Right forelimb (tissue), 1 donor: ENCODE measurements around the gene NDEL1.

Source experiments
- DNase-seq: peaks from one replicate; pipeline ENCODE4 v3.0.0-alpha.2; 2018

NDEL1 gene

DNA sequence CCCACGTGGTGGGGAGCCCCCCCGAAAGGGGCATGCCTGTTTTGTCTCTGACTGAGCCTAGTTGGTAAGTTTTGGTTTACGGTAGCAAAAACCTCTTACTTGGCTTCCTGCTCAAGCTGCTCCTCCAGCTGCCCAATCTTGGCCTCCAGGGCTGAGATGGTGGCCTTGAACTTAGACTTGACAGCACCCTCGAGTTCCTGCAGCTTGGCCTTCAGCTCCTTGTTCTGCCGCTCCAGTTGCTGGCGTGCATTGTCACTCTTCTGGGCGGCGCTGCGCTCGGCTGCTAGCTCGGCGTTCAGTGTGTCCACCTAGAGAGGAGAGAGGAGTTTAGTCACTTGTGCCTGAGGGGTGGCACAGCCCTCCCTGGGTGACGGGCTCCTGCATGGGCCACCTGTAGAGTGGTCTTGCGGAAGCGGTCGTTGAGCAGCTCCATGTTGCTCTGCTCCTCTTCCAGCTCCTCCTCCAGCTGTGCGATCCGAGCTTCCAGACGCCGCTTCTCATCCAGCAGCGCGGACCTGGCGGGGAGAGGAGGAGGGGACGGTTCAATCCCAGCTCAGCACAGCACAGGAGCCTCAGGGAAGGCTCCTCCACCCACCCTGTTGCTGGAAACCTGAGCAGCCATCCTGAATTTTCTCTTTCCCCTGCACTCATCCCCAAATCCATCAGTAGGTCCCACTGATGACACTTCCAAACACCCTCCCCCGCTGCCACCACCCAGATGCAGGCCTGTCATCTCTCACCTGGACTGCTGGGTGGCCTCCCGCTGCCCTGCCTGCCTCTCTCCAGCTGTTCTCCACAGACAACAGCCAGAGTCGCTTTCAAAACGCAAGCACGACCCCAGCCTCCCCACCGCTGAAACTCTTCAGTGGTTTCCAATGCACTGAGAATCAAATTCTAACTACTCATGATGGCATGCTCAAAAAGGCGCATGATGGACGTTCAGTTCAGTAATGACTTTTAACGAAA is 44.6 kb downstream of the NDEL1 start:
- no peak for DNase-seq

DNA sequence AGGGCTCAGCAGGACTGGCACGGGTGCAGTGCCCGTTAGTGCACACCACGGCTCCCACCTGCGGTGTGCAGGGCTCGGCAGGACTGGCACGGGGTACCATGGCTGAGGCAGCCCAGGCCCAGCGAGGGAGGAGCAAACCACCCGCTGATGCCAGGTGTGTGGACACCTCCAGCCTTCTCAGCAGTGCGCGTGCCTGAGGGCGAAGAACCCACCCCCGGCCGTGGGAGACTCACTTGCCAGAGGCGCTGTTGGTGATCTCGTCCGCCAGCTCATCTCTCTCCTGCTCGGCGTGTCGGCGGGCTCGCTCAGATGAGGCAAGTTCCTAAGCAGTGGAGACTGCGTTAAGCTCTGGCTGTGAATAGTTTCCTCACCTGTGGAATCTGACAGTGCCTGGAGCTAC is 45.4 kb downstream of the NDEL1 start:
- no peak for DNase-seq

GRCh38 chr17:8481703-8482102 is 46.0 kb downstream of the NDEL1 start:
- peak; percentile 24 for DNase-seq

DNA sequence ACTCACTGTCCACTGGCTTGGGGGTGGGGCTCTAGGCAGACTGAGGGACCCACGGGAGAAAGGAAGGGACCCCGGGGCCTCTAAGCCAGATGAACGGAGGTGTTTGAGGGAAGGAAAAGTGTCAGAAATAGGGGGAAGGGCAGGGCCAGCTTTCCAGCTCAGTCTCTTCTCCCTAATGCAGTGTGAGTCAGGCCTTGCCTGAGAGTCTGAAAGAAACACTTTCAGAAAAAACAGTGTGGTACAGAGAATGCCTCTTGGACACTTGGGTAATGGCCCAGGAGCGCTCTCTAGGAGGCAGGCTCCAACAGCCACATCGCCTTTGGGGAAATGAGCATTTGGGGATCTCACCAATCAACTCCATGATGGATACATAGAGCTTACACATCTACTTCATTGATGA is 46.9 kb downstream of the NDEL1 start:
- no peak for DNase-seq

DNA sequence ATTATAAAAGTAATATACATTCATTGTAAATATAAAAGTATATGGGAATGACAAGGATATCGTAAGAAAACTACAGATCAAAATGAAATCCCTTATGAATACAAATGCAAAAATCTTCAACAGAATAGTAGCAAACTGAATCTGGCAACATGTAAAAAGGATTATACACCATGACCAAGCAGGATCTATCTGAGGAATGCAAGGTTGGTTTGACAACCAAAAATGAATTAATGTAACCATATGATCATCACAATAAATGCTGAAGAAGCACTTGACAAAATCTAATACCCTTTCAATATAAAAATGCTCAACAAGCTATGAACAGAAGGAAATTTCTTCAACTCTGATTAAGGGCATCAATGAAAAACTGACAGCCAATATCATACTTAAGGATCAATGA is 48.8 kb downstream of the NDEL1 start:
- DNase-seq: no peak

DNA sequence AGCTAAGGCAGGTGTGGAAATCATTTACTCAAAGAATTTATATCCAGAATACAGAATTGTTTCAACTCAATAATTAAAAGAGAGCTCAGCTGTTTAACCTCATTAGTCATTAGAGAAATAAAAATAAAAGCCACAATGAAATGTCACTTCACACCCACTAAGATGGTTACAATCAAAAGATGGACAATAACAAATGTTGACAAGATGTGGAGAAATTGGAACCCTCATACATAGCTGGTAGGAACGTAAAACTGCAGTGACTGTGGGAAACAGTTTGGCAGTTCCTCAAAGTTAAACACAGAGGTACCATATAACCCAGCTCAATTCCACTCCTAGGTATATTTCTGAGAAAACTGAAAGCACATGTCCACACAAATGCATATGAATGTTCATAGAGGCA is 49.8 kb downstream of the NDEL1 start:
- no peak for DNase-seq

DNA sequence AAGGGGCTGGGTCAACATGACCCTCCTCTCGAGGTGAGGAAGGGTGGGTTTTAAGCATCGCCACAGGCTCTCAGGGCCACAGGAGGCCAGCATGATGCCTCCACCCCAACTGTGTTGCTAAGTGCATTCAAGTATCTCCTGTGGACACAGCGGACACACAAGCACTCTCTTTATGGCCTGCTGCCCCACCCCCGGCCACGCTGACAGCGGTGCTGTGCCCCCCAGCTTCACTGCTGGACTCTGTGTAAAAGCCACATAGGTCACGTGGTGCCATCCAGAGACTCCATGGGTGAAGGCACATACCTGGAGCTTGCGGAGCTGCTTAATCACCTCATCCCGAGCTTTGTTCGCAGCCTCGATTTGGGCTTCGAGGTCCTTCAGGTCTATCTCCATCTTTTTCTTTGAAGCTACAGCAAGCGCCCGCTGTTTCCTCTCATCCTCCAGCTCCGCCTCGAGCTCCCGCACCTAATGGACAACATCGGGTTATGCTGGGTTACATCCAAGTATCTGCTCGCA is 51.5 kb downstream of the NDEL1 start:
- no peak for DNase-seq

- DNase-seq: no peak
These were observed 52.1 kb downstream of the NDEL1 start for GRCh38 chr17:8487743-8488142.

DNA sequence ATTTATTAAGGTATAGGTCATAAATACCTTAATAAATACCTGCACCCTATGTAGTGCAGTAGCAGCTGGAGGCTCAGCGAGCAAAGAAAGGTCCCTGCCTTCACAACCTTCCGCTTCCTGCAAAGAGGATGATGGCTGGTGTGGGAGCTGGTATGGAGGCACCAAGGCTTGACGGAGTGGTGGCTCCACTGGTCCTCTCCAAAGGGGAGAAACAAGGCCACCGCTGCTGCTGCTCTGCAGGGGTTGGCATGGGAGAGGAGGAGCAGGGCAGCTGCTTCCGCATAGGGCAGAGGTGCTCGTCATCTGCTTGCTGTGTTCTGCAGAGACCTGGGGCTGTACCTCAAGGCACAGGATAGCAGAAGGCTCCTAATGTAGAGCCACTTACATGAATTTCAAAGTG is 52.8 kb downstream of the NDEL1 start:
- no peak for DNase-seq

DNA sequence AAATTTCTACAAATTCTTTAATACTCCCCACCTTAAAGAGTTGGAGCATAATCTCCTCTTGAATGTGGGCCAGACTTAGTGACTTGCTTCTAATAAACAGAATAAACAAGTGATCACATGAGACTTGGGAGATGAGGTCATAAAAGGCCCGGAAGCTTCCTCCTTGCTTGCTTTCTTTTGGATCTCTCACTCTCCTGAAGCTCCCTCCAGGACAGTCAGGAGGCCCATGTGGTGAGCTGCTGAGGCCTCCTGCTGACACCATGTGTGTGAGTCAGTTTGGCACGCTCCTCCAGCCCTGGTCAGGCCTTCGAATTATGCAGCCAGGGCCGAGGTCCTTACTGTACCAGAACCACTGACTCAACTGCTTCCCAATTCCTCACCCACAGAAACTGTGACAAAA is 53.2 kb downstream of the NDEL1 start:
- DNase-seq: no peak

DNA sequence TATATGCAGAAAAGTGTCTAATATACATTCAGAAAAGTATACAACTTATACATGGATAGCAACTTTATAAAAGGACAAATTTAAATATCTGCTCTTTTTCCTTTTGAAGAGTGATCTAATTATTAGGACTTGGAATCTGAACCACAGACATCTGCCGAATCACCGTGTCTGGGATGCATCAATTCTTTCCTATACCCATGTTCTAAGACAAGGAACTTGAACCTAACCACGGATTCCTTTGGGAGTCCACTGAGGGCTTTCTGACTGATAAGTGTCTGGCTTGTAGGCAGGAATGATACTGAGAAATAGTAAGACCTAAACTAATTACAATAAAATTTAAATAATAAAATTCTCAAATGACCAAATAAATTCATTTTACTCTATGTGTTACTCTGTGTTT is 54.2 kb downstream of the NDEL1 start:
- DNase-seq: no peak

- DNase-seq: no peak
These were observed 54.8 kb downstream of the NDEL1 start for GRCh38 chr17:8490256-8491023.

- DNase-seq: no peak
These were observed 56.4 kb downstream of the NDEL1 start for GRCh38 chr17:8492121-8492520.

- no peak for DNase-seq
These were observed 58.3 kb downstream of the NDEL1 start for GRCh38 chr17:8494021-8494420.

GRCh38 chr17:8494506-8495111 is 58.9 kb downstream of the NDEL1 start:
- DNase-seq: no peak

DNA sequence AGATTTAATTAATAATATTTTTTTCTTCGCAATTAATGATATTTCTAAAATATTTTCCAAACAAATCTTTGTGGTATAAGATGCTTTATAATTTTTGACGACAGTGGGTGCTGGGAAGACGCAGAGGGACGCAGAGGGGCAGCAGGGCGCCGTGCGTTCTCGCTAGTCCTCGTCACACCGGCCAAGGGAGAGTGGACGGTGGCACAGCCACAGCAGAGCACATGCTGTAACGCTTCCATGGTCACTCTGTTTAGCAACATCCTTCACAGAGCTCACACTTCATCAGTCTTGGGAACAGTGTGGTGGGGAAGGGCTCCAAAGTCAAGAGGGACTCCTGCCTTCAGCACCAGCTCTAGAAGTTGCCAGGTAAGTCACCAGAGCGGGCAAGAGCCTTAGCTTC is 60.4 kb downstream of the NDEL1 start:
- no peak for DNase-seq

DNA sequence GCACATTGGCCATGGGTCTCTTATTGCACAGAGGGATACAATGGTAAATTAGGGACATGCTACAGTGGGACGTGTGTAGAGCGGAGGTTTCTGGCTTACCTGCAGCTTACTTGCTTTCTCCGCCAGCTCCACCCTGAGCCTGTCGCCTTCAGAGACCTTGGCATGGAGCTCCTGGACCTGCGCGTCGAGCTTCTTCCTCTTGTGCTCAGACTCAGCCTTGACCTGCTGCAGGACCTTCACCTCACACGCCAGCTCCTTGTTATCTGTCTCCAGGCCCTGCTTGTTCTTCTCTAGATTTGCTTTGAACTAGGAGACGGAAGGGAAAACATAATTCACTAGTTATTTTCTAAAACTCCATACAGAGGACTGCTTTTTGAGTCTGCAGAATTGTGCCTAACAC is 63.5 kb downstream of the NDEL1 start:
- DNase-seq: no peak

- no peak for DNase-seq
These were observed 63.9 kb downstream of the NDEL1 start for GRCh38 chr17:8499614-8500013.

DNA sequence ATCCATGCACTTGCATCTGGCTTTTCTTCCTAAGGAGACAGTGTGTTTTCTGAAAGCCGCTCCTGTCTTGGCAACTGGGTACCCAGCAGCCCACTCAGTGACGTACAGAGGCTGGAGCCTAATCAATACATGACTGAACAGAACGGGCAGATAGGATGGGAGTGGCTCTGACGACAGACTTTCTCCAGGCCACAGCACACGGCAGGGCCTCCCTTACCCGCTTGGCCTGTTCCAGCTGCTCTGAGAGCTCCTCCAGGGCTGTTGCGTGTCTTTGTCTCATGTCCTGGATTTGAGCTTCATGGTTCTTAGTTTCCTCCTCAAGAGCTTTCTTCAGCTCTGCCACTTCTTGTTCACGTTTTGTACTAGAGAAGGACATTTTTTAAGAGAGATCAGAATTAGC is 64.9 kb downstream of the NDEL1 start:
- DNase-seq: no peak

DNA sequence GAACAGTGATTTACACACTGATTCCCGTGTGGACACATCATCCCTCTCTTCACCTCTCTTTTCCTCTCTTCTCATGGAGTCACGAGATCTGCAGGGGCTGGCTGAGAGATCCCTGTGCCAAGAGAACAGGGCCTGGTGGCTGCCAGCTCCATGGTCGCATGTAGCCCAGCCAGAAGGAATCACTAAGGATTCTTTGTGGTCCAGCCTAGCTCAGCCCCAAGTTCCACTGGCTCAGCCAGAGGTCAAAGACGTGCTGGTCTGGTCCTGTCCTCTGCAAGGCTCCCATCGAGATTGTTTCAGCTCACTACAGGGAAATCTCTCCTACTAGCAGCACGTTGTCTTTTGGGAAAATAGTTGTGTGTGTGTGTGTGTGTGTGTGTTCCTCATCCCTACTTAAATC is 66.4 kb downstream of the NDEL1 start:
- DNase-seq: no peak

- DNase-seq: peak; percentile 56
These were observed 67.7 kb downstream of the NDEL1 start for GRCh38 chr17:8503368-8503767.

- no peak for DNase-seq
These were observed 68.1 kb downstream of the NDEL1 start for GRCh38 chr17:8503807-8504206.

- no peak for DNase-seq
These were observed 69.0 kb downstream of the NDEL1 start for GRCh38 chr17:8504460-8505207.
